HEK293 (cell line): ENCODE data around the gene PLEKHG4.
A peak's percentile ranks its signal among the peaks of the same experiment; 100 is the strongest.

Source experiments
- CTCF ChIP-seq: fragments of 450-650 bp; formaldehyde crosslinking; IDR thresholded peaks from 2 replicates; pipeline ENCODE4 v1.5.1; 2016; ENCODE audit warnings: missing biosample characterization, missing genetic modification characterization
- REST ChIP-seq: fragments of 450-650 bp; formaldehyde crosslinking; IDR thresholded peaks from 2 replicates; pipeline ENCODE4 v1.5.1; 2016; ENCODE audit warnings: missing biosample characterization, missing genetic modification characterization
- ZIC2 ChIP-seq: fragments of 450-650 bp; formaldehyde crosslinking; IDR thresholded peaks from 2 replicates; pipeline ENCODE4 v1.5.1; 2016; ENCODE audit warnings: missing biosample characterization, missing genetic modification characterization
- ZNF677 ChIP-seq: fragments of 450-650 bp; IDR thresholded peaks from 2 replicates; pipeline ENCODE4 v1.5.0; 2018; ENCODE audit warnings: missing biosample characterization, mild to moderate bottlenecking, missing genetic modification characterization, moderate library complexity

- peak; percentile 71 for TF ChIP-seq CTCF
- no peak for TF ChIP-seq ZIC2 (tag by site-specific recombination)
- no peak for TF ChIP-seq ZNF677 (tag by site-specific recombination)
- TF ChIP-seq REST = no peak
Observed at GRCh38 chr16:67260426-67261063, 18.8 kb upstream of the PLEKHG4 start.
